NCI-H1930 (cell line): ENCODE results near the gene CTTN.

Source experiments
- DNase-seq, 2 experiments: peaks; one replicate each; lab custom pipeline; 2025; lab: John Stamatoyannopoulos, UW

CTTN gene

GRCh38 chr11:70455354-70455753 lies 57.0 kb downstream of the CTTN start:
- no peak for DNase-seq

GRCh38 chr11:70456921-70457532 lies 58.7 kb downstream of the CTTN start:
- DNase-seq: no peak

GRCh38 chr11:70458736-70459135 lies 60.4 kb downstream of the CTTN start:
- no peak for DNase-seq

GRCh38 chr11:70460111-70460510 lies 61.8 kb downstream of the CTTN start:
- no peak for DNase-seq

GRCh38 chr11:70460964-70461363 lies 62.6 kb downstream of the CTTN start:
- no peak for DNase-seq

- DNase-seq: no peak
These were observed 64.6 kb downstream of the CTTN start for GRCh38 chr11:70462818-70463477.

GRCh38 chr11:70463478-70464255 lies 65.3 kb downstream of the CTTN start:
- DNase-seq: no peak

- no peak for DNase-seq
These were observed 66.4 kb downstream of the CTTN start for GRCh38 chr11:70464509-70465361.

GRCh38 chr11:70466154-70466553 lies 67.8 kb downstream of the CTTN start:
- no peak for DNase-seq

- DNase-seq: no peak
These were observed 68.3 kb downstream of the CTTN start for GRCh38 chr11:70466596-70466995.

- DNase-seq: peak in 1 of 2 experiments; percentile 18
These were observed 69.1 kb downstream of the CTTN start for GRCh38 chr11:70467201-70468085.

- no peak for DNase-seq
These were observed 70.2 kb downstream of the CTTN start for GRCh38 chr11:70468256-70469195.

- DNase-seq: no peak
These were observed 71.8 kb downstream of the CTTN start for GRCh38 chr11:70470127-70470526.

GRCh38 chr11:70471254-70471653 lies 72.9 kb downstream of the CTTN start:
- DNase-seq: no peak

GRCh38 chr11:70472240-70472639 lies 73.9 kb downstream of the CTTN start:
- DNase-seq: no peak

- DNase-seq: no peak
These were observed 75.0 kb downstream of the CTTN start for GRCh38 chr11:70473186-70473872.

GRCh38 chr11:70473873-70474690 lies 75.8 kb downstream of the CTTN start:
- DNase-seq: no peak

GRCh38 chr11:70474710-70475109 lies 76.4 kb downstream of the CTTN start:
- no peak for DNase-seq

- DNase-seq: no peak
These were observed 78.3 kb downstream of the CTTN start for GRCh38 chr11:70476669-70477068.
